Measurements from ENCODE around the gene ADAMTS19. TPM values are rescaled to one million over a fixed set of nuclear protein-coding genes. Genes with fewer than 3 reads are reported as not detected.

The ADAMTS19 gene
- total and polyA plus RNA-seq, 9 donors = 0.18 to 23.5 (median 2.2) TPM

DNA sequence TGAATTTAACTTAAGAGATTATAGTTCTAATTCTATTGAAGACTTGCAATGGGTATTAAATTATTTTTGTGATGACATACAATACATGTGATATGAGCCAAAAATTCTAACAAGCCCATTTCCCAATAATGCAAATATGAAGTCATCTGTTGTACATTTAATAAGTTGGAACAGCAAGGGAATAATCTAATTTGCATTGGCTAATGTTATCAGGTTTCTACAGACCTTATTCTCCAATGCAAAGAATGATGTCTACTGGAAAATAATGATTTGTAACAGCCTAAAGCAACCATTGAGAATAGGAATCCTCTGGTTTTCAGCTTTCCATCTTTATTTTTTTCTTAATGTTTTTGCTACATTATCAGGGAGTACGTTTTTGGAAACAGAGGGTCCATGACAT is 198.7 kb downstream of the ADAMTS19 start:
- 26 to 44% (median 27%) methylated on average over 1 of the region's 1 CpG for WGBS, 3 donors
- H3K9me3 ChIP-seq = no peaks in the 10 kb centered on the region
- no peak overlapping the region for H3K4me3 ChIP-seq
- no peaks in the 10 kb centered on the region for H3K27me3 ChIP-seq
- H3K4me1 ChIP-seq (ENCODE audit: insufficient read depth) = no peaks in the 10 kb centered on the region
- no peaks in the 10 kb centered on the region for H3K36me3 ChIP-seq
- DNase-seq = no peak
- H3K27ac ChIP-seq = no peak overlapping the region
- intact Hi-C loops (cut with DNase I) = no loop called here
- no peak for TF ChIP-seq POLR2A (IDR thresholded peaks at IDR 0.05)
- no peak for TF ChIP-seq EP300 (IDR thresholded peaks at IDR 0.05)
- TF ChIP-seq, protein P1, sequence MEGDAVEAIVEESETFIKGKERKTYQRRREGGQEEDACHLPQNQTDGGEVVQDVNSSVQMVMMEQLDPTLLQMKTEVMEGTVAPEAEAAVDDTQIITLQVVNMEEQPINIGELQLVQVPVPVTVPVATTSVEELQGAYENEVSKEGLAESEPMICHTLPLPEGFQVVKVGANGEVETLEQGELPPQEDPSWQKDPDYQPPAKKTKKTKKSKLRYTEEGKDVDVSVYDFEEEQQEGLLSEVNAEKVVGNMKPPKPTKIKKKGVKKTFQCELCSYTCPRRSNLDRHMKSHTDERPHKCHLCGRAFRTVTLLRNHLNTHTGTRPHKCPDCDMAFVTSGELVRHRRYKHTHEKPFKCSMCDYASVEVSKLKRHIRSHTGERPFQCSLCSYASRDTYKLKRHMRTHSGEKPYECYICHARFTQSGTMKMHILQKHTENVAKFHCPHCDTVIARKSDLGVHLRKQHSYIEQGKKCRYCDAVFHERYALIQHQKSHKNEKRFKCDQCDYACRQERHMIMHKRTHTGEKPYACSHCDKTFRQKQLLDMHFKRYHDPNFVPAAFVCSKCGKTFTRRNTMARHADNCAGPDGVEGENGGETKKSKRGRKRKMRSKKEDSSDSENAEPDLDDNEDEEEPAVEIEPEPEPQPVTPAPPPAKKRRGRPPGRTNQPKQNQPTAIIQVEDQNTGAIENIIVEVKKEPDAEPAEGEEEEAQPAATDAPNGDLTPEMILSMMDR (IDR thresholded peaks at IDR 0.05) = no peak

- Histone ChIP-seq H3K36me3 (no peaks in the 10 kb centered on the region), H3K27me3 (no peaks in the 10 kb centered on the region), H3K4me1 (ENCODE audit: insufficient read depth) (no peaks in the 10 kb centered on the region), H3K27ac (no peak overlapping the region), H3K9me3 (no peaks in the 10 kb centered on the region), H3K4me3 (no peak overlapping the region)
- TF ChIP-seq, protein P1 (IDR thresholded peaks at IDR 0.05) = no peak
- TF ChIP-seq EP300 (IDR thresholded peaks at IDR 0.05) = no peak
- no peak for TF ChIP-seq POLR2A (IDR thresholded peaks at IDR 0.05)
- no peak for DNase-seq
- intact Hi-C loops (cut with DNase I) = no loop called here
- 59 to 70% (median 70%) methylated on average over 6 of the region's 6 CpGs for WGBS, 3 donors
Measured at GRCh38 chr5:129661366-129662035, 201.4 kb downstream of the ADAMTS19 start.

DNA sequence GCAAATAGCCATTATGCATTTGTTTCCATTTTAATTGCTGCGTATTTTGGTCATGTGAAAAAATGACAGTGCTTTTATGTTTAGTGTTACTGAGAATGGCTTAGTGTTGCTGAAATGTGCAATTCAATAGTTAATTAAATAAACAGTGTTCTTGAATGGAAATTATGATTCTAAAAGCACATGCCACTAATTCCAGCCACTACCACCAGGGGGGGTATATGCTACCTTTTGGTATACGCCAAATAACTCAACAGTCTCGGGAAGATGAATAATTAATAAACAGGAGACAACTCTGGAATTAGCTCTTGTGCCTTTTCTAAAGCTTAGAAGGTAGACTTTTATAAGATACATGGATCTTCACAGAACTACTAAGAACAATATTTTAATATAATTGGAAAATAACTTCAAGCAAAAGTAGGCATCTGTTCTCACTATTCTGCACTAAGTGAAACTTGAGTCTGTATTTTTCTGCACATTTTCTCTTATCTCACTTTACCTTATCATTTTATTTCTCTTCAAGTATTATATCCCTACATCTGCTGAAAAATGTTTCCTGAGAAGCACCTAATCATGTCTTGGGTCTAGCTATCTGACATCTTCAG is 204.3 kb downstream of the ADAMTS19 start:
- no peaks in the 10 kb centered on the region for H3K9me3 ChIP-seq
- intact Hi-C loops (cut with DNase I) = no loop called here
- WGBS, 3 donors = 64 to 77% (median 66%) methylated on average over 3 of the region's 3 CpGs

DNA sequence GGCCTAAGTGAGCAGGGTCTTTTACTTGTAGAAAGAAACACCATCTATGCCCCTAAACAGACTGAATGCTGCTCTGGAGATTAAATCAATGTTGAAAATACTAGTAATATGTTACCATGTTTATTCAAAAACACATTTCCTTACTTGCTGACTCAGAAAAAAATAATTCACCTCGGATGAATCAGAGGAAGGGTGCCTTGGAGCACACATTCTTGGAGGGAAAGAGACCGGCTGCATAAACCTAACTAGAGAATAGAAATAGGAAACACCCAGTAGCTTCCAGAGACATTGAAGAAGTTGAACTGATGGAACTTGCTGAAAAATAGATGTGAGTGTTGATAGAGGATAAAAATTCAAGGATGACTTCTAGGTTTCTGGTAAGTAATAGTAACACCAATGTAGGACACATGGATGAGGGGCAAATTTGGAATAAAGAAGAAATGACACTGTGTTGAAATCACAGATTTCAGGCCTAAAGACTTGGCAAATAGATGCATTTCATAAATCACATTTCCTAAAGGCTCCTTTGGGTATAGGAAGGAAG is 210.9 kb downstream of the ADAMTS19 start:
- no peak for DNase-seq
- no peaks in the 10 kb centered on the region for H3K27me3 ChIP-seq
- H3K4me1 ChIP-seq (ENCODE audit: insufficient read depth) = no peaks in the 10 kb centered on the region
- WGBS, 3 donors = 63 to 71% (median 66%) methylated on average over 2 of the region's 2 CpGs
- intact Hi-C loops (cut with DNase I) = no loop called here
- no peak for TF ChIP-seq EP300 (IDR thresholded peaks at IDR 0.05)
- TF ChIP-seq, protein P1 (IDR thresholded peaks at IDR 0.05) = no peak
- TF ChIP-seq POLR2A (IDR thresholded peaks at IDR 0.05) = no peak
- no peak overlapping the region for H3K4me3 ChIP-seq
- no peak overlapping the region for H3K27ac ChIP-seq
- H3K36me3 ChIP-seq = no peaks in the 10 kb centered on the region
- H3K9me3 ChIP-seq = no peaks in the 10 kb centered on the region

More for the DNA sequence above, 204.3 kb downstream of the ADAMTS19 start:
- H3K27me3 ChIP-seq = no peaks in the 10 kb centered on the region
- no peak for DNase-seq
- TF ChIP-seq EP300 (IDR thresholded peaks at IDR 0.05) (no peak), POLR2A (IDR thresholded peaks at IDR 0.05) (no peak)
- TF ChIP-seq, protein P1 (IDR thresholded peaks at IDR 0.05) = no peak
- no peaks in the 10 kb centered on the region for H3K36me3 ChIP-seq
- no peak overlapping the region for H3K27ac ChIP-seq
- H3K4me1 ChIP-seq (ENCODE audit: insufficient read depth) = no peaks in the 10 kb centered on the region
- H3K4me3 ChIP-seq = no peak overlapping the region

Measured in ovary (tissue), 9 donors.